OCI-LY3 (cell line): ENCODE data around the gene RPS16.
A peak's percentile ranks its signal among the peaks of the same experiment; 100 is the strongest.

Experiments used
- H2AFZ ChIP-seq: fragments of 200-600, 300-600 bp; shearing (Covaris generic); 2 replicates; pipeline ENCODE4 v1.6.0; 2014; ENCODE audit warnings: antibody characterized with exemption, low read depth, low read length
- H3K27ac ChIP-seq: fragments of 200-600, 300-600 bp; sonication (generic); 2 replicates; pipeline ENCODE4 v1.5.1; 2014; ENCODE audit warnings: mild to moderate bottlenecking, low read length, moderate library complexity, mixed read lengths
- H3K27me3 ChIP-seq: fragments of 200-600, 300-600 bp; sonication (generic); 2 replicates; pipeline ENCODE4 v1.6.1; 2014; ENCODE audit warnings: low read depth, low read length, mixed read lengths
- H3K36me3 ChIP-seq: fragments of 200-600, 300-600 bp; sonication (generic); replicated peaks from 2 replicates; pipeline ENCODE3; 2014; ENCODE audit warnings: low read depth, low read length, mixed read lengths
- H3K4me1 ChIP-seq: fragments of 300-600, 200-600 bp; sonication (generic); 2 replicates; pipeline ENCODE4 v1.6.1; 2014; ENCODE audit warnings: low read length, mixed read lengths
- H3K4me2 ChIP-seq: fragments of 200-600, 300-600 bp; sonication (generic); 2 replicates; pipeline ENCODE4 v1.6.1; 2014; ENCODE audit warnings: low read length, mixed read lengths
- H3K4me3 ChIP-seq: fragments of 300-600, 200-600 bp; sonication (generic); 2 replicates; pipeline ENCODE4 v1.5.1; 2014; ENCODE audit warnings: antibody characterized with exemption, mild to moderate bottlenecking, low read length, moderate library complexity
- H3K79me2 ChIP-seq: fragments of 300-600, 200-600 bp; shearing (Covaris generic); 2 replicates; pipeline ENCODE4 v1.6.1; 2014; ENCODE audit warnings: mild to moderate bottlenecking, low read length, mixed read lengths
- H3K9ac ChIP-seq: fragments of 300-600, 200-600 bp; shearing (Covaris generic); 2 replicates; pipeline ENCODE4 v1.6.0; 2014; ENCODE audit warnings: mild to moderate bottlenecking, low read length, moderate library complexity
- H3K9me3 ChIP-seq: fragments of 200-600, 300-600 bp; shearing (Covaris generic); 2 replicates; pipeline ENCODE4 v1.6.1; 2014; ENCODE audit warnings: low read length, mixed read lengths; ENCODE audit not compliant: insufficient read depth
- H4K20me1 ChIP-seq: fragments of 200-600, 300-600 bp; sonication (generic); 2 replicates; pipeline ENCODE4 v1.6.1; 2016; ENCODE audit warnings: low read length, mixed read lengths; ENCODE audit not compliant: insufficient read depth
- EZH2phosphoT487 ChIP-seq: fragments of 200-600 bp; shearing (Covaris generic); IDR thresholded peaks from 2 replicates; pipeline ENCODE4 v1.6.1; 2018; ENCODE audit warnings: antibody characterized with exemption, mixed run types, low read depth
- TF ChIP-seq, protein P1 (sequence below): fragments of 200-600, 300-600 bp; sonication (generic); IDR thresholded peaks from 2 replicates; pipeline ENCODE4 v1.5.1; 2014; ENCODE audit warnings: antibody characterized with exemption, low read length, low read depth

Gene RPS16

DNA sequence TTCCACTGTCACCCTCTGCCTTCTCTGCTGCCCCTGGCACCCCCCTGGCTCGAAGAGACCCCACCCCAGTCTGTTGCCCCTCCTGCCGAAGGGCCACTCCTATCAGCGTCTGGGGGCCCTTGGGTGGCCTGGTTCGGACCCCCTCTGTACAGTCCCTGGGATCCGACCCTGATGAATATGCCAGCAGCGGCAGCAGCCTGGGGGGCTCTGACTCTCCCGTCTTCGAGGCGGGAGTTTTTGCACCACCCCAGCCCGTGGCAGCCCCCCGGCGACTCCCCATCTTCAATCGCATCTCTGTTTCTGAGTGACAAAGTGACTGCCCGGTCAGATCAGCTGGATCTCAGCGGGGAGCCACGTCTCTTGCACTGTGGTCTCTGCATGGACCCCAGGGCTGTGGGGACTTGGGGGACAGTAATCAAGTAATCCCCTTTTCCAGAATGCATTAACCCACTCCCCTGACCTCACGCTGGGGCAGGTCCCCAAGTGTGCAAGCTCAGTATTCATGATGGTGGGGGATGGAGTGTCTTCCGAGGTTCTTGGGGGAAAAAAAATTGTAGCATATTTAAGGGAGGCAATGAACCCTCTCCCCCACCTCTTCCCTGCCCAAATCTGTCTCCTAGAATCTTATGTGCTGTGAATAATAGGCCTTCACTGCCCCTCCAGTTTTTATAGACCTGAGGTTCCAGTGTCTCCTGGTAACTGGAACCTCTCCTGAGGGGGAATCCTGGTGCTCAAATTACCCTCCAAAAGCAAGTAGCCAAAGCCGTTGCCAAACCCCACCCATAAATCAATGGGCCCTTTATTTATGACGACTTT, 27.1 kb downstream of the RPS16 start:
- Histone ChIP-seq H3K4me3 (peak overlapping the region; percentile 88), H2AFZ (no peak overlapping the region), H3K9me3 (no peaks in the 10 kb centered on the region), H3K4me1 (peaks cover 42% of the 10 kb centered on the region), H4K20me1 (peaks cover 18% of the 10 kb centered on the region), H3K9ac (peak overlapping the region; percentile 97), H3K27ac (peak overlapping the region; percentile 93), H3K4me2 (peak overlapping the region; percentile 96), H3K36me3 (peaks cover 22% of the 10 kb centered on the region), H3K27me3 (no peaks in the 10 kb centered on the region), H3K79me2 (peaks cover 44% of the 10 kb centered on the region)
- no peak for TF ChIP-seq EZH2phosphoT487
- TF ChIP-seq, protein P1, sequence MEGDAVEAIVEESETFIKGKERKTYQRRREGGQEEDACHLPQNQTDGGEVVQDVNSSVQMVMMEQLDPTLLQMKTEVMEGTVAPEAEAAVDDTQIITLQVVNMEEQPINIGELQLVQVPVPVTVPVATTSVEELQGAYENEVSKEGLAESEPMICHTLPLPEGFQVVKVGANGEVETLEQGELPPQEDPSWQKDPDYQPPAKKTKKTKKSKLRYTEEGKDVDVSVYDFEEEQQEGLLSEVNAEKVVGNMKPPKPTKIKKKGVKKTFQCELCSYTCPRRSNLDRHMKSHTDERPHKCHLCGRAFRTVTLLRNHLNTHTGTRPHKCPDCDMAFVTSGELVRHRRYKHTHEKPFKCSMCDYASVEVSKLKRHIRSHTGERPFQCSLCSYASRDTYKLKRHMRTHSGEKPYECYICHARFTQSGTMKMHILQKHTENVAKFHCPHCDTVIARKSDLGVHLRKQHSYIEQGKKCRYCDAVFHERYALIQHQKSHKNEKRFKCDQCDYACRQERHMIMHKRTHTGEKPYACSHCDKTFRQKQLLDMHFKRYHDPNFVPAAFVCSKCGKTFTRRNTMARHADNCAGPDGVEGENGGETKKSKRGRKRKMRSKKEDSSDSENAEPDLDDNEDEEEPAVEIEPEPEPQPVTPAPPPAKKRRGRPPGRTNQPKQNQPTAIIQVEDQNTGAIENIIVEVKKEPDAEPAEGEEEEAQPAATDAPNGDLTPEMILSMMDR = no peak

- peak overlapping the region; percentile 97 for H3K9ac ChIP-seq
- H3K27ac ChIP-seq = peak overlapping the region; percentile 93
- peak overlapping the region; percentile 88 for H3K4me3 ChIP-seq
- no peaks in the 10 kb centered on the region for H3K27me3 ChIP-seq
- H3K4me1 ChIP-seq = peaks cover 50% of the 10 kb centered on the region
- no peak for TF ChIP-seq EZH2phosphoT487
- TF ChIP-seq, protein P1 = no peak
- H3K9me3 ChIP-seq = no peaks in the 10 kb centered on the region
- peak overlapping the region; percentile 96 for H3K4me2 ChIP-seq
- peaks cover 39% of the 10 kb centered on the region for H3K79me2 ChIP-seq
- H4K20me1 ChIP-seq = peaks cover 18% of the 10 kb centered on the region
- peaks cover 22% of the 10 kb centered on the region for H3K36me3 ChIP-seq
- H2AFZ ChIP-seq = no peak overlapping the region
Observed at GRCh38 chr19:39407660-39408391, 27.9 kb downstream of the RPS16 start.

DNA sequence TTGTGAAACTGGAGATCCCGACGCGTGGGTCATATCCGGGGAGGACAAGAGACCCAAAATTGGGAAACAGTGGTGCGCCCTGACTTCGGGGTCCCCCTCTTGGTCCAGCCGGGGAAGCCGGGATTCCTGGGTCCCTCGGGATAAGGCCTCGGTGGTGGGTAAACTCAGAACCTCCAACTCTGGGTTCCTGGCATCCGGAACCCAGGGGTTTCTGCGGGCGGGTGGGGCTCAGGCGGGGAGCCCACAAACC, 28.4 kb downstream of the RPS16 start:
- Histone ChIP-seq H3K4me2 (peak overlapping the region; percentile 96), H4K20me1 (peaks cover 18% of the 10 kb centered on the region), H3K9me3 (no peaks in the 10 kb centered on the region), H3K27me3 (no peaks in the 10 kb centered on the region), H3K4me3 (peak overlapping the region; percentile 88), H3K9ac (peak overlapping the region; percentile 97), H3K36me3 (peaks cover 22% of the 10 kb centered on the region), H3K4me1 (peaks cover 54% of the 10 kb centered on the region), H3K27ac (peak overlapping the region; percentile 93), H2AFZ (no peak overlapping the region), H3K79me2 (peaks cover 37% of the 10 kb centered on the region)
- TF ChIP-seq EZH2phosphoT487 = no peak
- TF ChIP-seq, protein P1 = no peak

DNA sequence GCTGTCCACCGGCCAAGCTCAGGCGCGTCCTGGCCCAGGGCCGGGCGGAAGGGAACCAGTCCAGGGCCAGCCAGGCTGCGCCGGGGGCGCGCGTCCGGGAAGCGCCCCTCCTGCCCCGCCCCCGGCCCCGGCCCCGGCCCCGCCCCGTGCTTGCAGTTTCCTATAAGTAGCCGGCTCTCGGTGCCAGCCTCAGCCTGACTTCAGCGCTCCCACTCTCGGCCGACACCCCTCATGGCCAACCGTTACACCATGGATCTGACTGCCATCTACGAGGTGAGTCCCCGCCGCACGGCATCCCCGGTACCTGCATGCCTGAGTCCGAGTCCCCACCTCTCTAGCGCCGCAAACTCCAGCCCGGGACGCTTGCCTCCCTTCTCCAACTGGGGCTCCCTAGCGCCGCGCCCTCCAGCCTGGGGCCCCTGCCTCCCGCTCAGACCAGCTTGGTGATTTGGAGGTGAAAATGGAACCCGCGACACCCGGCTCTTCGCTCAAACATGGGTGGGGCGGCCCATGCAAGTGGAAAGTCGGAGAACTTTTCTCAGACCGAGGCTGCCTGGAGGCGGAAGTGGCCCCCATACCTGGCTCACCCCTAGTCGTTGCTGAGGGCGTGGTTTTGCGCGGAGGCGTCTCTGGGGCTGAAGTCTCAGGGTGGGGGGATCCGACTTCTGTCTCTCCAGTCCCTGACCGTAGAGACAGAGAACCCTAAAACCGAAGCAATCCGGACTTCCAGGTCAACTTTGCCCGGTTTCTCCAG, 28.9 kb downstream of the RPS16 start, which contains the start of gene ZFP36:
Gene ZFP36, plus strand, starts transcription at position 192 of the 754 bp plus-strand sequence. Its CDS starts 58 bp downstream, at position 250.
- Histone ChIP-seq H3K9ac (peak within 1 kb of the TSS; percentile 97), H3K36me3 (peaks cover 22% of the 10 kb centered on the region), H4K20me1 (peaks cover 18% of the 10 kb centered on the region), H3K4me1 (peaks cover 60% of the 10 kb centered on the region), H3K9me3 (no peaks in the 10 kb centered on the region), H3K4me3 (peak within 1 kb of the TSS; percentile 88), H3K27me3 (no peaks in the 10 kb centered on the region), H3K27ac (peak within 1 kb of the TSS; percentile 93), H3K79me2 (peaks cover 37% of the 10 kb centered on the region), H2AFZ (no peak within 1 kb of the TSS), H3K4me2 (peak within 1 kb of the TSS; percentile 96)
- no peak for TF ChIP-seq EZH2phosphoT487
- TF ChIP-seq, protein P1 = no peak; the same call in 1 of the 2 replicates
